ENCODE data around the gene DBNDD2.

The DBNDD2 gene, protein sequence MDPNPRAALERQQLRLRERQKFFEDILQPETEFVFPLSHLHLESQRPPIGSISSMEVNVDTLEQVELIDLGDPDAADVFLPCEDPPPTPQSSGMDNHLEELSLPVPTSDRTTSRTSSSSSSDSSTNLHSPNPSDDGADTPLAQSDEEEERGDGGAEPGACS

DNA sequence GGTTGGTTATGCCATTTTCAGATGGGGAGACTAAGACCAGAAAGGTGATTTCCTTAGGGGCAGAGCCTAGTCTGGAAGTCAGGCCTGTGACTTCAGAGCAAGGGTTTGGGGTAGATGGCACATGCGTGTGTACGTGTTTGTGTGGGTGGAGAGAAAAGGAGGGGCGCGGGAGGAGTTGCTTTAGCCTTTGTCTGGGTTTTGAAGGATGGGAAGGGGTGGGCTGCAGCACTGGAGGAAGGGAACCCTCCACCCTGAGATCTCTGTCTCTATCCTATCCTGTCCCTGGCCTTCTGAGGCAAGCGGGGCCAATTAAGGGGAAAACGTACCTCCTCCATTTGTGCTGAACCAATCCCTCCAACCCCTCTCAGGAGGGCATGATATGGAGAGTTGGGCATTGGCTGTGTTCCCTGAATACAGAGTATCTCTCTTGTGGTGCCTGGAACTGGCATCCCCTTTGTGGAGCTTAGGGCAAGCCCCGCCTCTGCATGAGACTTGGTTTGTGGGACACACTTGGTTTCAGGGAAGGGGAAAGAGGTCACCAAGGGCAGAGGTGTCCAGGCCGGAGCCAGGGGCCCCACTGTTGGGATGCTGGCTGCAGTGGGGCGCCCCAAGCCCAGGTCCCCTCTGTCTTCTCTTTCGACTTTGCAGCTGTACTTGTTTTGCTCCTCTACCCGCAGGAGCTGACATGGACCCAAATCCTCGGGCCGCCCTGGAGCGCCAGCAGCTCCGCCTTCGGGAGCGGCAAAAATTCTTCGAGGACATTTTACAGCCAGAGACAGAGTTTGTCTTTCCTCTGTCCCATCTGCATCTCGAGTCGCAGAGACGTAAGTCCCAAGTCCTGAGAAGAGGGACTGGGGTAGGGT is at the start of gene DBNDD2:
Gene DBNDD2, plus strand, starts transcription at position 507 of the 863 bp plus-strand sequence. Its CDS starts 179 bp downstream, at position 686.
- DNase-seq (ENCODE audit: low read depth), result no peak
- peak within 1 kb of the TSS; percentile 47 for H3K4me3 ChIP-seq (ENCODE audit: control insufficient read depth, low read depth, low read length)

DNA sequence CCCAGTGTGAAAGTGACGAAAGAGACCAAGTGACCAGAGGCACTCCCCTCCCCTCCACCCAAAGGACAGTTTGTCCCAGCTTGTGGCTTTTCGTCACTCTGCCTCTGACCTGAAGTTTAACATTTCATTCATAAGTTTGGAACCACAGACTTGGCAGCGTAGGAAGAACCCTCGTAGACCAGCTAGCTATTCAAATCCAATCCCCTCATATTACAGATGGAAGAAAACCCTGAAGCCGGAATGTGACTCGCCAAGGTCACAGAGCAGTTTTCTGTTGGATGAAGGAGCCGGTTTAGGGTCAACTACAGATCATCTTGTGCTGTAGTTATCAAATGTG is 49.1 kb upstream of the DBNDD2 start:
- TF ChIP-seq, protein P1, sequence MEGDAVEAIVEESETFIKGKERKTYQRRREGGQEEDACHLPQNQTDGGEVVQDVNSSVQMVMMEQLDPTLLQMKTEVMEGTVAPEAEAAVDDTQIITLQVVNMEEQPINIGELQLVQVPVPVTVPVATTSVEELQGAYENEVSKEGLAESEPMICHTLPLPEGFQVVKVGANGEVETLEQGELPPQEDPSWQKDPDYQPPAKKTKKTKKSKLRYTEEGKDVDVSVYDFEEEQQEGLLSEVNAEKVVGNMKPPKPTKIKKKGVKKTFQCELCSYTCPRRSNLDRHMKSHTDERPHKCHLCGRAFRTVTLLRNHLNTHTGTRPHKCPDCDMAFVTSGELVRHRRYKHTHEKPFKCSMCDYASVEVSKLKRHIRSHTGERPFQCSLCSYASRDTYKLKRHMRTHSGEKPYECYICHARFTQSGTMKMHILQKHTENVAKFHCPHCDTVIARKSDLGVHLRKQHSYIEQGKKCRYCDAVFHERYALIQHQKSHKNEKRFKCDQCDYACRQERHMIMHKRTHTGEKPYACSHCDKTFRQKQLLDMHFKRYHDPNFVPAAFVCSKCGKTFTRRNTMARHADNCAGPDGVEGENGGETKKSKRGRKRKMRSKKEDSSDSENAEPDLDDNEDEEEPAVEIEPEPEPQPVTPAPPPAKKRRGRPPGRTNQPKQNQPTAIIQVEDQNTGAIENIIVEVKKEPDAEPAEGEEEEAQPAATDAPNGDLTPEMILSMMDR (conservative IDR thresholded peaks at IDR 0.05; ENCODE audit: control insufficient read depth, insufficient read depth, low read depth, low read length), result no peak
- peak; percentile 81 for DNase-seq (ENCODE audit: low read depth)
- H3K4me3 ChIP-seq (ENCODE audit: control insufficient read depth, low read depth, low read length), result no peak overlapping the region

More for the DNA sequence above, at the start of gene DBNDD2:
- TF ChIP-seq, protein P1 (conservative IDR thresholded peaks at IDR 0.05; ENCODE audit: control insufficient read depth, insufficient read depth, low read depth, low read length), result no peak

DNA sequence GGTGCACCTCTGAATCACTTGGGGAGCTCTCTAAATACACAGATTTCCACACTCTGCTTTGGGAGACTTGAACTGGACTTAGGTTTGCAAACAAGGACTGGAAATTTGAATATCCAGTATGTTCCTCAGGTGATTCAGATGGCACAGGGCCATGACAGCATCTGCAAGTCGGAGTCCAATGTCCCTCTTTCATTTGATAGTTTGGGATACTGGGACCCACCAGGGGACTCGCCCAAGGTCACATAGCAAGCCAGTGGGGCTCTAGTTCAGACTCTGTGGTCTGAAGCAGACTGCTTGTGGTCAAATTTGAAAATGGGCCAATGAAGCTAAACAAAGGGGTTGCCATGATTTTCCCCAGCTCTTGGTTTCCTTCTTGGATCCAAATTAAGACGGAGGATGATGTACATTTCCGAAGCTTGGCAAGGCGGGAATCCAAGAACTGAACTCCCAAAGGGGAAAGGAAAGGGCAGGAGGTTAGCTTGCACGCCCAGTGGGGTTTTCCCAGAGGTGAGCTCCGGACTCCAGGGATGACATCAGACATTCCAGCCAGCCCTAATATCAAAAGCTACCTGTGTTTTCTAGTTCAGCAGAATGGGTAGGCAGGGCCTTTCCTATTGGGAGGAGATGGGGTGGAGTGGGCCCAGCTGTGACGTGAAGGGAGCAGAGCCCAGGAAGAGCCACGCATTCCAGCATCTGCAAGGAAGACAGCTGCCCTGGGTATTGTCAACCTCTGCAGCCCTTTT is 48.5 kb upstream of the DBNDD2 start:
- peak; percentile 72 for DNase-seq (ENCODE audit: low read depth)
- TF ChIP-seq, protein P1 (conservative IDR thresholded peaks at IDR 0.05; ENCODE audit: control insufficient read depth, insufficient read depth, low read depth, low read length), result no peak
- H3K4me3 ChIP-seq (ENCODE audit: control insufficient read depth, low read depth, low read length), result no peak overlapping the region

DNA sequence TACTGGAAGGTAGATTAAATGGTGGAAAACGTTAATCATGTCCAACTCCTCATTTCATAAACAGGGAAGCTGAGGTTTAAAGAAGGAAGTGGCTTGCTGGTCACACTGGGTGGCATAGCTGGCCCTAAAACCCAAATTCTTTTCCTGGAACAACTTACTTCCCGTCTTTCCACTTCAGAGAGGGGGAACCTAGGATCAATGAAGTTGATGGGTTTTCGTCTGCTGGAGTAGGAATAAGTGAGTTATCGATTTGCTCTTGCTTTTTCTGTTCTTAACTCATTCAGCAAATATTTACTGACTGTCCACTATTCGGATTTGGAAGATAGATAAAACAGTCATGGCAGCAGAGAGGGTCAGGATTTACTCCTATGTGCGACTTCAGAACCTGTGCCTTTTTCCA is 46.3 kb upstream of the DBNDD2 start:
- DNase-seq (ENCODE audit: low read depth), result no peak
- TF ChIP-seq, protein P1 (conservative IDR thresholded peaks at IDR 0.05; ENCODE audit: control insufficient read depth, insufficient read depth, low read depth, low read length), result no peak
- no peak overlapping the region for H3K4me3 ChIP-seq (ENCODE audit: control insufficient read depth, low read depth, low read length)

DNA sequence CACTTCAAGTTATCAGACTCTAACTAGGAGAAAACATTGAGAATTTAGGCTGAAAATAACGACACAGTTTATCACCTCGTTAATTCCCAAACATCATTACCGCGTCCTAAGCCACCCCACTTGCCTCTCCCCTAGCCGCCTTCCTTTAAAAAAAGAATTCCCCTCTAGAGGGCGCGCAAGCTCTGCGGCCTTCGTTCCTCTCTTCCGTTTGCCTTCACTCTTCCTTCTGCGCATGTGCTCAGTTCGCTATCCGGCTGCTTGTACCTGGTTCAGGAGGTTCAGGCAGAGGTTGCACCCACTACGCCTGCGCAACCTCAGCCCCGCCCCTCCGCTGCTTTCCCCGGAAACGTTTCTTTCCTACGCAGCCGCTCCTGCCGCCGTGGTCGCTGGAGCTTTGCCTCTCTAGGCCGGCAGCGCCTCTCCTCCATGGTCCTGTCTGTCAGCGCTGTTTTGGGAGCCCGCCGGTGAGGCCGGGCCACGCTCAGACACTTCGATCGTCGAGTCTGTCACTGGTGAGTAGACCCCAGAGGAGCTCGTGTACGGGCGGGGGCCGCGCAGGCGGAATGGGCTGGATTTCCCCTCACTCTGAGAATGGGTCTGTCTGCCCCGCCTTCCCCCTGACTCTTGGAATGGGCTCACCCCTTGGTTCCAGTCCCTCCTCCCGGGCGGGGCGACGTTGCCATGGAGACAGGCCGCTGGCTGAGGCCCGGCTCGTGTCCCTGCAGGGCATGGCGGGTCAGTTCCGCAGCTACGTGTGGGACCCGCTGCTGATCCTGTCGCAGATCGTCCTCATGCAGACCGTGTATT is 45.1 kb upstream of the DBNDD2 start, which contains the start of gene SYS1:
Gene SYS1, plus strand, starts transcription at position 353 of the 807 bp plus-strand sequence. Its CDS starts 376 bp downstream, at position 729.
- peak within 1 kb of the TSS; percentile 86 for H3K4me3 ChIP-seq (ENCODE audit: control insufficient read depth, low read depth, low read length)
- TF ChIP-seq, protein P1 (conservative IDR thresholded peaks at IDR 0.05; ENCODE audit: control insufficient read depth, insufficient read depth, low read depth, low read length), result peak; percentile 81
- peak; percentile 97 for DNase-seq (ENCODE audit: low read depth)
